Astrocyte of the cerebellum (primary cell): Measurements from ENCODE around the gene PLEKHG1.

Experiments used
- DNase-seq: peaks from one replicate; pipeline ENCODE4 v3.0.0-alpha.2; 2011; ENCODE audit warnings: low read depth
- H3K4me3 ChIP-seq: 2 replicates; pipeline ENCODE4 v1.5.1; 2011; ENCODE audit warnings: mild to moderate bottlenecking, low read depth, low read length, moderate library complexity
- CTCF ChIP-seq: IDR thresholded peaks from 2 replicates; pipeline ENCODE4 v1.5.1; 2012; ENCODE audit warnings: low read length, low read depth, moderate library complexity, mild to moderate bottlenecking; ENCODE audit errors: missing control alignments
- in situ Hi-C: cut with HindIII; loops from 2 replicates; pipeline ENCODE4 v1.10.0; 2017; ENCODE audit warnings: low sequenced_read_pairs

The PLEKHG1 gene

GRCh38 chr6:150624191-150624590 lies 24.5 kb downstream of the PLEKHG1 start:
- H3K4me3 ChIP-seq = no peak overlapping the region

GRCh38 chr6:150625927-150626326 lies 26.2 kb downstream of the PLEKHG1 start:
- in situ Hi-C loops = no loop called here
- H3K4me3 ChIP-seq = no peak overlapping the region
- no peak for TF ChIP-seq CTCF
- no peak for DNase-seq

More at GRCh38 chr6:150624191-150624590, 24.5 kb downstream of the PLEKHG1 start:
- no peak for TF ChIP-seq CTCF
- no peak for DNase-seq
- in situ Hi-C loops = no loop called here

GRCh38 chr6:150627154-150627553 lies 27.5 kb downstream of the PLEKHG1 start:
- no peak for TF ChIP-seq CTCF
- DNase-seq = no peak
- no peak overlapping the region for H3K4me3 ChIP-seq
- in situ Hi-C loops = no loop called here

- no peak for TF ChIP-seq CTCF
- DNase-seq = no peak
- no peak overlapping the region for H3K4me3 ChIP-seq
- in situ Hi-C loops = no loop called here
Measured at GRCh38 chr6:150627585-150628025, 27.9 kb downstream of the PLEKHG1 start.

DNA sequence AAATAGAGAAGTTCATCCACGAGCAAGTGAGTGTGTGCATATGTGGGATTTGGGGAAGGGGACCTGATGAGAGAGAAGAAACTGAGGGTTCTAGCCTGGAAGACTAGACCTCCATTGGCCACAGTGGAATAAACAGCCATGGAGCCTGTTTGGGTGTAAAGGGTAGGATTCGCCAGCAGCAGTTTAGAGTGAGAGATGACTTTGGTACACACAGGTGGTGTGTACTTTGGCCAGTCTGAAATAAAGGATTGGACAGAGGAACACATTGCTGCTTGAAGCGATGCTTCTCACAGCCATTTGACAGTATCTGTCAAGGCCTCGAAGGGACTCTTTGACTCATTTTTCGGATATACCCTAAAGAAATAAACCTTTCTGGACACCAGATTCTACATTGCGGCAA lies 29.2 kb downstream of the PLEKHG1 start:
- H3K4me3 ChIP-seq = no peak overlapping the region
- DNase-seq = no peak
- in situ Hi-C loops = no loop called here
- TF ChIP-seq CTCF = no peak

- TF ChIP-seq CTCF = no peak
- no peak for DNase-seq
- no peak overlapping the region for H3K4me3 ChIP-seq
- in situ Hi-C loops = no loop called here
Measured at GRCh38 chr6:150631283-150631983, 31.7 kb downstream of the PLEKHG1 start.
